HG03039 (cell line): Measurements from ENCODE around the gene SLC23A2.

Source experiments
- ATAC-seq: cut with Tn5 transposase; IDR thresholded peaks from one replicate; pipeline ENCODE4 v1.9.1; 2021; ENCODE audit warnings: mild to moderate bottlenecking, moderate library complexity; ENCODE audit not compliant: unreplicated experiment

SLC23A2 gene

GRCh38 chr20:4821590-4821989 is 179.7 kb downstream of the SLC23A2 start:
- ATAC-seq, result no peak

GRCh38 chr20:4820806-4821518 is 180.3 kb downstream of the SLC23A2 start:
- ATAC-seq, result no peak

- no peak for ATAC-seq
Observed at GRCh38 chr20:4819901-4820300, 181.4 kb downstream of the SLC23A2 start.

GRCh38 chr20:4817230-4817671 is 184.1 kb downstream of the SLC23A2 start:
- ATAC-seq, result no peak

- no peak for ATAC-seq
Observed at GRCh38 chr20:4815628-4816027, 185.7 kb downstream of the SLC23A2 start.

GRCh38 chr20:4814696-4815252 is 186.5 kb downstream of the SLC23A2 start:
- ATAC-seq, result peak; percentile 35

- ATAC-seq, result peak; percentile 35
Observed at GRCh38 chr20:4813863-4814695, 187.2 kb downstream of the SLC23A2 start.

GRCh38 chr20:4813076-4813862 is 188.0 kb downstream of the SLC23A2 start:
- ATAC-seq, result no peak

- ATAC-seq, result no peak
Observed at GRCh38 chr20:4812641-4813075, 188.7 kb downstream of the SLC23A2 start.

- ATAC-seq, result no peak
Observed at GRCh38 chr20:4812216-4812615, 189.1 kb downstream of the SLC23A2 start.

GRCh38 chr20:4811661-4812181 is 189.6 kb downstream of the SLC23A2 start:
- no peak for ATAC-seq

- no peak for ATAC-seq
Observed at GRCh38 chr20:4811257-4811656, 190.1 kb downstream of the SLC23A2 start.

- no peak for ATAC-seq
Observed at GRCh38 chr20:4810426-4811019, 190.8 kb downstream of the SLC23A2 start.

- ATAC-seq, result no peak
Observed at GRCh38 chr20:4809707-4810106, 191.6 kb downstream of the SLC23A2 start.

- ATAC-seq, result no peak
Observed at GRCh38 chr20:4808872-4809271, 192.4 kb downstream of the SLC23A2 start.

GRCh38 chr20:4805663-4806449 is 195.5 kb downstream of the SLC23A2 start:
- ATAC-seq, result no peak

- ATAC-seq, result no peak
Observed at GRCh38 chr20:4802527-4802926, 198.8 kb downstream of the SLC23A2 start.
